ENCODE measurements around the gene ACMSD.

DNA sequence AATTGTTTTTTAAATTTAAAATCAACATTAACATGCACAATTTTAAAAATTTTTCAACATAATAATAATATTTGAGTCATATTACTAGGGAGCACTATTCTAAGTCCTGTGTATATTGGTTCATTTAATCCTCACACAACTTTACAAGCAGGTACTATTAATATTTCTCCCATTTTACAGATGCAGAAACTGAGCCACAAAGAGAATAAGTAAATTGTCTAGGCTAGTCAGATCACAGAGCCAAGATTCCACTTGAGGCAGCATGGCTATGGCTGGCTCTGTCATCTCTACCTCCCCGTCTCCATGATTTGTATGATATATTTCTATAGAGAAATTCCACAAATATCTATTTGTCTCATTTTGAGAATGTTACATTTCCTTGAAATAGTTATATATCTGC, 95.3 kb downstream of the ACMSD start:
- no peak for TF ChIP-seq POLR2A (IDR thresholded peaks at IDR 0.05)
- TF ChIP-seq, protein P1, sequence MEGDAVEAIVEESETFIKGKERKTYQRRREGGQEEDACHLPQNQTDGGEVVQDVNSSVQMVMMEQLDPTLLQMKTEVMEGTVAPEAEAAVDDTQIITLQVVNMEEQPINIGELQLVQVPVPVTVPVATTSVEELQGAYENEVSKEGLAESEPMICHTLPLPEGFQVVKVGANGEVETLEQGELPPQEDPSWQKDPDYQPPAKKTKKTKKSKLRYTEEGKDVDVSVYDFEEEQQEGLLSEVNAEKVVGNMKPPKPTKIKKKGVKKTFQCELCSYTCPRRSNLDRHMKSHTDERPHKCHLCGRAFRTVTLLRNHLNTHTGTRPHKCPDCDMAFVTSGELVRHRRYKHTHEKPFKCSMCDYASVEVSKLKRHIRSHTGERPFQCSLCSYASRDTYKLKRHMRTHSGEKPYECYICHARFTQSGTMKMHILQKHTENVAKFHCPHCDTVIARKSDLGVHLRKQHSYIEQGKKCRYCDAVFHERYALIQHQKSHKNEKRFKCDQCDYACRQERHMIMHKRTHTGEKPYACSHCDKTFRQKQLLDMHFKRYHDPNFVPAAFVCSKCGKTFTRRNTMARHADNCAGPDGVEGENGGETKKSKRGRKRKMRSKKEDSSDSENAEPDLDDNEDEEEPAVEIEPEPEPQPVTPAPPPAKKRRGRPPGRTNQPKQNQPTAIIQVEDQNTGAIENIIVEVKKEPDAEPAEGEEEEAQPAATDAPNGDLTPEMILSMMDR (IDR thresholded peaks at IDR 0.05) = no peak

All from lower leg skin (tissue), 3 donors.